ENCODE data around the gene PIF1.

PIF1 gene, protein sequence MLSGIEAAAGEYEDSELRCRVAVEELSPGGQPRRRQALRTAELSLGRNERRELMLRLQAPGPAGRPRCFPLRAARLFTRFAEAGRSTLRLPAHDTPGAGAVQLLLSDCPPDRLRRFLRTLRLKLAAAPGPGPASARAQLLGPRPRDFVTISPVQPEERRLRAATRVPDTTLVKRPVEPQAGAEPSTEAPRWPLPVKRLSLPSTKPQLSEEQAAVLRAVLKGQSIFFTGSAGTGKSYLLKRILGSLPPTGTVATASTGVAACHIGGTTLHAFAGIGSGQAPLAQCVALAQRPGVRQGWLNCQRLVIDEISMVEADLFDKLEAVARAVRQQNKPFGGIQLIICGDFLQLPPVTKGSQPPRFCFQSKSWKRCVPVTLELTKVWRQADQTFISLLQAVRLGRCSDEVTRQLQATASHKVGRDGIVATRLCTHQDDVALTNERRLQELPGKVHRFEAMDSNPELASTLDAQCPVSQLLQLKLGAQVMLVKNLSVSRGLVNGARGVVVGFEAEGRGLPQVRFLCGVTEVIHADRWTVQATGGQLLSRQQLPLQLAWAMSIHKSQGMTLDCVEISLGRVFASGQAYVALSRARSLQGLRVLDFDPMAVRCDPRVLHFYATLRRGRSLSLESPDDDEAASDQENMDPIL

DNA sequence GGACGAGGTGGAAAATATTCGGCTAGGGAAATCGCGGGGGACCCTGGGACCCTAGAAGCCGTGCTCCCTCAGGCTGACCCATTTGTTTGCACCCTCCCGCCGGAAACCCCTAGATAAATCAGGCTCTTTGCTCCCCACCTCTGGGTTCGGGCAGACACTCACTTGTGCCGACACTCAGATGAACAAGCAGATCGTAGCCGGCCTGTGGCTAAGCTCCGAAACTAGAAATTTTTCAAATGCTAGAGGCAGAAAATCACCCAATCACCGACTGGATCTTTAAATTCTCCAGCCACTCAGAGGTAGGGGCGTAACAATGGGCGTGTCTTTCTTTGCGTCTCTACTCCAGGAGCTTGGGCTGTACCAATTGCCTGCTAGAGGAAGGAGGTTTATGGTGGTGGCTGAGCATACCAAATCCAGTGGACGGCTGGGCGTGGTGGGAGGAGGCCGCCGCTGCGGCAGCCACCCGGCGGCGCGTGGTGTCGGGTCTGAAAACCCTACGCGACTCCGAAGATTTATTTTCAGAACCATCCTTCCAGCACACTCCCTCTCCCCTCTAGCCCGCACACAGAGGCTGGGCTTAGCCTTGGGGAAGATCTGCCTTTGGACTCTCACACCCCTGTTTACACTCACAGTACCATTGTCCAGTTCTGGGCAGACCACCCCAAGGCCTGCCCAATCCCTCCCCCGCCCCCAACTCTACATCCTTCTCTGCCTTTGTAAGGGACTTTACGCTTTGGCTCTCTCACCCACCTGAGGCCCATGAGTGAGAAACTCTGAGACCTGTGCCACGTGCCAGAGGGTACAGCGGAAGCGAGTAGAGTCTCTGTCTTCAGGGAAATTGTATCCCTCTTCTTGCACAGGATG lies at the start of gene PIF1:
Gene PIF1, minus strand, starts transcription at position 217 of the 864 bp plus-strand sequence. CDS start 1,312 bp downstream, outside the sequence.
- DNase-seq = peak; percentile 99

DNA sequence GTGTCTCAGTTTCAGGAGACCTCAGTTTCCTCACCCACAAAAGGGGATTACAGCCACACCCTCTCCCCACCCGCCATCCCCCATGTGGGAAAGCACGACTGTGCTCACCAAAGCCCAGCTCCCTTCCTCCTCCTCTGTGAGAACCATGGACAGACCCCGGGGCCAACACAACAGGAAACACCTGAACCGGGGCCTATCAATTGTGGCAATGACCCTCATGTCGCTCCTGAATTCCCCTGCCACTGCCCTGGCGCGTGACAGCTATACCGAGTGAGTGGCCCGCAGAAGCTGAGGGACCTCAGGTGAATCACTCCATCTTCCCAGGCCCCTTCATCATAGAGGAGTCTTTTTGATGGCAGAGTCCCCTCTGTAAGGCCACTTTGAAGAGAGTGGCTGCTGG lies 44.9 kb upstream of the PIF1 start:
- no peak for DNase-seq

DNA sequence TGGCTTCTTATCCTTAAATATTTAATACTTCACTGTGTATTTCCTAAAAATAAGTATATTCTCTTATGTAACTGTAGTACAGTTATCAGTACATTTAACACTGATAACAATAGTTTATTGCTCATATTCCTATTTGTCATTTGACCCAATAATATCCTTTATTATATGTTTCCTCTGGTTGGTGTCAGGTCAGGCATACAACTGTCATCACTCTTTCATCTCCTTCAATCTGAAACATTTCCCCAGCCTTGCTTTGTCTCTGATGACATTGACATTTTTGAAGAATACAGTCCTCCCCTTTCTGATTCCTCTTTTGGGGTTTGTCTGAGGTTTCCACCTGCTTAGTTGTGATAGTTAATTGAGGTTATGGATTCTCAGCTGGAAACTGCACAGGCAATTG lies 44.1 kb upstream of the PIF1 start:
- no peak for DNase-seq

DNA sequence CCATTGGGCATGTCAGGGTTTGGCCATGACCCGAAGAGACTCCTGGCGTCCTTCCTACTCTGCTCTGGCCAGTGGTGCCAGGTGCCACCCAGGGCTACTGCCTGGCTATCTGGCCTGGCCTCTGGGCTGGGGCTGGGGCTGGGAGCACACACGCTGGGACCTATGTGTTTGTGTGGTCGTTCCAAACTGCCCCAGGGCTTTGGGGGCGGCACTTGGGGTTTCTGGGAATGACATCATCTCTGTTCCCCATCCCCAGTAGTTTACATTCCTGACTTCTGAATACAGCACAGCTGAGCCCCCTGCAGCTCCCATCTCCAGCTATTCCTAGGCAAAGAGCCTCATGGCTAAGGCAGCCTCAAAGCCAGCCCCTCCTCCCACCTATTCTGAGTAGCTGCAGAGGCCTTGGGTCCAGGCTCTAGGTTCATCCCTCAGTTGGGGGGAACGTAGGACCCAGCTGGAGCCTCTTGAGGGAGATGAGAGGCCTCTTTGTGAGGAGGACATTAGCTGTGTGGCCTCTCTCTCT lies 40.6 kb upstream of the PIF1 start:
- DNase-seq = peak; percentile 44

DNA sequence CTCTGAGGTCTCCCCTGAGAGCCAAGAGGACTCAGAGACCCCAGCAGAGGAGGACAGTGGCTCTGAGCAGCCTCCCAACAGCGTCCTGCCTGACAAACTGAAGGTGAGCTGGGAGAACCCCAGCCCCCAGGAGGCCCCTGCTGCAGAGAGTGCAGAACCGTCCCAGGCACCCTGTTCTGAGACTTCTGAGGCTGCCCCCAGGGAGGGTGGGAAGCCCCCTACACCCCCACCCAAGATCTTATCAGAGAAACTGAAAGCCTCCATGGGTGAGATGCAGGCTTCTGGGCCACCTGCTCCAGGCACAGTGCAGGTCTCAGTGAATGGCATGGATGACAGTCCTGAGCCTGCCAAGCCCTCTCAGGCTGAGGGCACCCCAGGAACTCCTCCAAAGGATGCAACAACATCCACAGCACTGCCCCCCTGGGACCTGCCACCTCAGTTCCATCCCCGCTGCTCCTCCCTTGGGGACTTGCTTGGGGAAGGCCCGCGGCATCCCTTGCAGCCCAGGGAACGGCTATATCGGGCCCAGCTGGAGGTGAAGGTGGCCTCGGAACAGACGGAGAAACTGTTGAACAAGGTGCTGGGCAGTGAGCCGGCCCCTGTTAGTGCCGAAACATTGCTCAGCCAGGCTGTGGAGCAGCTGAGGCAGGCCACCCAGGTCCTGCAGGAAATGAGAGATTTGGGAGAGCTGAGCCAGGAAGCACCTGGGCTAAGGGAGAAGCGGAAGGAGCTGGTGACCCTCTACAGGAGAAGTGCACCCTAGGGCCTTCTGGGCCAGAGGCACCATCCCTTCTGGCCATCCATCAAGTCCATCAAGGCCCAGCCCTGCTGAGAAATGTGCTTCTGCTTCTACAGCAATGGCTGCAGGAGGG lies 39.9 kb upstream of the PIF1 start:
- DNase-seq = no peak

DNA sequence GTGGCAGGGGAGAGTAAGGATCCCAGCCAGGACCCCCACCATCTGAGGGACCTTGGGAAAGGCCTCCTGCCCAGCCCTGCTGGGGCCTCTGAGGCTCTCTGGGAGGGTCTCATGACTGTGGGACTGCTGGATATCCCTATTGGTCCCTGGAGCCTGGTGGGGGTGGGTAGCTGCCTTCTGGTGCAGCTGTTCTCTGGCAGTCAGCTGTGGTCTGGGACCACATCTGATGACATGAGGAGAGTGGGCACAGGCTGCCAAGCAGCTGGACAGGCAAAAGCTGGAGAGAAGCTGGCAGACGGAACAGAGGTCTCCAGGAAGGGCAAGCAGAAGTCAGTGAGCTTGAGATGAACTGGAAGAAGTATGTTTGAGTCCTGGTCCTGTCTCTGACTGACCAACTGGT lies 38.6 kb upstream of the PIF1 start:
- DNase-seq = no peak

DNA sequence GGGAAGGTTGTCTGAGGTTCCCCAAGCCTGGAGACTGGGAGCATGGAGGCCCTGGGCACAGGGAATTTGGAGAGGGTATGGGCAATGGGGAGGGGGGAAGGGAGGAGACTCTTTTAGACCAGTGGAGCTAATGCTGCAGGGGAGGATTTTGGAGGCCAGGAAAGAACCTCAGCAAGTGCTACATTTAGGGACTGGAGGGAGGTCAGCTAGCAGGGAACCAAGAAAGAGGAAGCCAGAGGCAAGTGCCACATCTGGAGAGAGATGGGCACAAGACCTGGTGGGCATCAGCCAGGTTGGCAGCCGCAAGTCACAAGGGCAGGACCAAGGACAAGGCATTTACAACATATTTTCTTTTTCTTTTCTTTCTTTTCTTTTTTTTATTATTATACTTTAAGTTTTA lies 37.0 kb upstream of the PIF1 start:
- no peak for DNase-seq

DNA sequence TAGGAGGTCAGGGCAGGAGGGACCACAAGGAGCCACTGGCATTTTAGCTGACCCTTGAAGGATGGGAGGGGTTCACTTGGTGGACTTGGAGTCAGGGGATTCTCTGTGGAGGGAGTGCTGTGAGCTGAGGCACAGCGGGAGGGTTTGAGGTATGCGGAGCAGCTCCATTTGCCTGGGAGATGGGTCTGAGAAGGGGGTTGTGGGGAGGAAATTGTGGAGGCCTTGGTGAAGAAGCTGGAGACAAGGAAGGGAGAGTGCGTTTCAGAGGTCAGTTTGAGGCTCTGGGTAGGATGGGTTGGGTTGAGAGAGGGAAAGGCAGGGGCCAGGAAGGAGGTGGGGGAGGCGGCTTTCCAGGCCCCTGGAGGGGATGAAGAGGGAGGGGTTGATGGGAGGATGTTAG lies 36.5 kb upstream of the PIF1 start:
- DNase-seq = no peak

DNA sequence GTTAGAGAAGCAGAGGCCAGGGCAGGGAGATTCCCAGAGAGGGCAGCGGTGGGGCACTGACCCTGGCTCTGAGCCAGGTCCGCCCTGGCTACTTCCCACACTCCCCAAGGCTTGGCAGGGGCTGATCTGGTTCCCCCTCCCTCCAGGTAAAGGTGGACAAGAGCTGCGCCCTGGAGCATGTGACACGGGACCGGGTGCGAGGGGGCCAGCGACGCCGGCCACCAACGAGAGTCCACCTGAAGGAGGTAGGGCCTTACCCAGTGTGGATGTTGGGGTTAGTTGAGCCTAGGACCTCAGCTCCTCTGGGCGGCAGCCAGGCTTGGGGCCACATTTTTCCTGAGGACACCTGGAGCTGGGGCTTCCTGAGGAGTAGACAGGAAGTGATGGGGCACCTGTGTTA lies 35.9 kb upstream of the PIF1 start:
- no peak for DNase-seq

DNA sequence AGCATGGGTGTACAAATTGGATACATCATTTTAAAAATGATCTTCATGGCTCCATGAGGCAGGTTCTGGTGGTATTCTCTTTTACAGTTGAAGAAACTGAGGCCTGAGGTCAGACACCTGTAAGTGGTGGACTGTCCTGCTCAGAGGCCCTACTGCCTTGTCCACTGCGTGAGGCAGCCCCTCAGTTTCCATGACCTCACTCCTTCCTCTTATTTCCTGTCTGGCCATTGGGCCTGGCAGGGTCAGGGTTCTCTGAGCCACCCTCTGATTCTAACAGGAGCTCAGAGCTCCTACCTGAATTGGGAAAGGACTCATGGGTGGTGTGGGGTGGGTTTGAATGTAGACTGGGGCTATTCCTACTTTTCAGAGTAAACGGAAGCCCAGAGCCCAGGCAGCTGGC lies 33.8 kb upstream of the PIF1 start:
- no peak for DNase-seq

DNA sequence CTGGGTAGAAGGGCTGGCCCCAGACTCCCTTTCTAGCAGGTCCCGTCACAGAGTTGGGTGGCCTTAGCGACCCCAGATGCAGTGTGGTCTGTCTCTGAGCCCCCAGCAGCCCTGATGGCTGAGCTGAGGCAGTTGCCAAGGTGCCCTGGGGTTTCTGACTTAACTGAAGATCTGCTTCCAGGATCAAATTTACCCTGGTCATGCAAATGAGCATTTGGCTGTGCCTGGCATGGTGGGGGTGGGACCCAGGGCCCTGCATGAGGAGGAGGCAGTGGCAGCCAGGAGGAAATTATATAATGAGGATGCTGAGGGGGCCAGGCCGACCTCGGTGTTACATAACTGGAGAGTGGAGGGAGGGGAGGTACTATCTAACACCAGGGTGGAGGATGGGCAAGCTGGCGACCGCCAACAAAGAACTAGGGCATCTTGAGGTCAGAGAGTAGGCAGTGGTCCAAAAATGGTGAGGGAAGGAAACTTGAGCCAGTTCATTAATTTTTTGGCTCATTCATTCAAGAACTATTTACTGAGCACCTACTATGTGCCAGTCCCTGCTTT lies 32.7 kb upstream of the PIF1 start:
- peak; percentile 73 for DNase-seq

DNA sequence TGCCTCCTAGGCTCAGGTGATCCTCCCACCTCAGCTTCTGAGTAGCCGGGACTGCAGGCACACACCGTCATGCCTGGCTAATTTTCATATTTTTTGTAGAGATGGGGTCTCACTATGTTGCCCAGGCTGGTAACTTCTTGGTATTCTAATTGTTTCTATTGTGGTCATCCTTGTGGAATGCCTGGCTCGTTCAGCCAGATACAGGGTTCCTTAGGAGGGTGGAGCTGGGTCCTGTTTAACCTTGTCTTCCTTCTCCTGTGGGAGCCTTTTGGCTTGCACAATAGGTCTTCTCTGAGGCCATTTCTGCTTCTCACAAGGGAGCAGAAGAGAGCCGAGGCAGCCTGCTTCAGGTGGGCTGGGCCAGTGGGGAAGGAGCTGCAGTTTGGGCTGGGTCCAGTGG lies 32.0 kb upstream of the PIF1 start:
- DNase-seq = peak; percentile 43

DNA sequence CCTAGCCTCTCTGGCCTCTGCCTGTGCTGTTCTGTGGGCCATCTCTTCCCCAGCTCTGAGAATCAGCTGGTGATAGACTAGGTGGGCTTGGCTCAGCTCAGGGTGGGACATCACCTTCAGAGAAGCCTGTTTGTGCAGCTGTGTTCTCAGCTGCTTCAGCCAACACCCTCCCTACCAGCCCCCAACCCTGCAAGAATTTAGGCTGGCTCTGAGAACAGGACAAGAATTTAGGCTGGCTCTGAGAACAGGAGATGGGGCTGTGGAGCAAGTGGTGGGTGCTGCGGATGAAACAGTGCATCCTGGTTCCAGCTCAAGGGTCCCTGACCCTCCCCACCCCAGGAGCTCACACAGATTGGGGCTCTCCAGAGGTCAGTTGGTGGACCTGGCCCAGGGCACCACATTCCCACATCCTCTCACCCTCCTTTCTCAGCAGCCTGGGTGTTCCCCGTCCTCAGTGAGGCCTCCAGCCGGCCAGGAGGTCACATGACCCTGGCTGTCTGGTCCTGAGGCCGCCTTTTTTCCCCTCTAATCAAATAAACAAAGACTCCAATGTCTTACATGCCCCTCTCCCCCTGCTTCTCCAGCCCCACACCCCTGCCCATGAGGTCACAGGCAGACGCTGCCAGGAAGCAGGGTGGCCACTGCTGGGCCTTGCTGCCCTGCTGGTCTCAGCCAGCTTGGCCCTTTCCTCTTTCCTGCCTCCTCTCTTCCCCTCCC lies 31.1 kb upstream of the PIF1 start:
- peak; percentile 88 for DNase-seq

DNA sequence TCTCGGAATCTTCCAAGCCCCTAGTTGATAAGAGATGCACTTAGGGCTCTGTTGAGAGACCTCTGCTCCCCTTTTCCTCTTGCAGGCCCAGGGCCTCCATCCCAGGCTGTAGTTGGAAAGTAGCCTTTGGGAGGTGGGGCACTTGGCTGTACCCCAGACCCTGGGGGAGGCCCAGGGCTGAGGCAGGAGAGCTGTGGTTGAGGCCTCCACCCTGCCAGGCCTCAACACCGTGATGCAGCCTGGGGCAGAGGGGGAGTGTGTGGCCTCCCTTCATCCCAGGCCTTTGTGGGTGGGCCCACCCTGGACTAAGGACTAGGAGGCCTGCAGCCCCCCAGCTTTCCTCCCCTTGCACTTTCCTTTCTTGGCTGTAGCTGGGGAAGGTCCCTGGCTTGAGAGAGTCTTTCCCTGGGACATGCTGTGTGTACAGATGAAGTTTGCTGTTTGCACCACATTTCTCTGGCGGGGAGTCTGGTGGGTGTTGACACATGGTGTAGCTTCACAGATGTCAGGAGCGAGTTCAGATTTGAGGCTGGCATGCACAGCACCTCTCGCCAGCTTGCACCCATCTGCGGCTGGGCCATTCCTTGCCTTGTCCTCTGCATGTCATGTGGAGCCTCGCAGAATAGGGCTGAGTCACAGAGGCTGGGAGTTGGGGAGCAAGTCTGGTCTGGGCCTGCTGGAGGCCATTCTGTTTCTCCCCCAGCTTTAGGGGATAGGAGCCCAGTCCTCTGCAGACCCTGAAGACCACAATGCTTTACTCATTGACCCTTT lies 29.9 kb upstream of the PIF1 start:
- no peak for DNase-seq

DNA sequence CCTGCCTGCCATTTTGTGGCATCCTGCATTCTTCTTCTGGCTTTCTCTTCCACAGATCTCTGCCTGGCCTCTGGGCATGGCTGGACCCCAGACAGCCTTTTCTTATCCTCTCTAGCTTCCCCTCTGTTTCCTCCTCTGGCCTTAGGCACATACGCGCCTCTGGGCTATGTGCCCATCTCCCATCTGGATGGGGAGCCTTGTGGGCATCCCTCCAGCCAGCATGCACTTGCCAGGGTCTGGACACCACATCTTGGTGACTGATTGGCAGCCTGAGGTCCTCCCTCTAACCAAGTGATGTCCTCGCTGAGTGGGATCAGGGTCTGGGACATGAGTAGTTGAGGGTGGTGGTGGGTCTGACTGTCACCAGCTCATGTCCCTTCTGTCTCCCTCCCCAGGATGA lies 29.1 kb upstream of the PIF1 start:
- DNase-seq = no peak

DNA sequence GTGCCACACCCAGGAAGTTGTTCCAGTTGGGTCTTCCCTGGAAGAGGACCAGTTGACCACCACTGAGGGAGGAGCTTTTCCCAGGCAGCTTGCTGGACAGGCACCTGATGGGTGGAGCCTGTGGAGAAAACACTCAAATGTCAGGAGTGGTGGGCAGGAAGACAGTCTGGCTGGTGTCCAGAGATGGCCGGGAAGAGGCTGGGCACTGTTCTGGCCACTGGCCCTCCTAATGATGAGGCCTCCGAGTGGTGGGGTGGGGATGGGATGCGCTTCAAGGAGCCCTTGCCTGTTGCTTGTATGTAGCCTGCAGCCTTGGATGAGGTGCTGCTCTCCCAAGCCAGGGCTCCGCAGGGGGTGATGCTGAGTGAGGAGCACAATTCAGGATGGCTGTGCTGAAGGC lies 28.6 kb upstream of the PIF1 start:
- no peak for DNase-seq

DNA sequence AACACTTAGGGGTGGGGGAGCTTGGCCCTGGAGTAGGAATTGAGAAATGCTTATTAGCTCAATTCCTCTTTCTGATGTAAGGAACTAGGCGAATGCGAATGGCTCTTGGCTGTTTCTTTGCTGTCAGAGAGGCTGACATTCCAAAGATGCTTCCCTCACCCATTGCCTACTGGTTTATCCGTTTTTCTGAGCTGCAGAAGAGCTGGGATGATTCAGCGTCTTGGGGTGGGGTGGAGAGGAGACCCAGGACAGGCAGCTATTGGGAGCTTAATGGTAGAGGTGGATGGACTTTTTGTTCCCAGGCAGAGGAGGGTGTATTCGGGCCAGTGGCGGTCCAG lies 26.0 kb upstream of the PIF1 start:
- no peak for DNase-seq

DNA sequence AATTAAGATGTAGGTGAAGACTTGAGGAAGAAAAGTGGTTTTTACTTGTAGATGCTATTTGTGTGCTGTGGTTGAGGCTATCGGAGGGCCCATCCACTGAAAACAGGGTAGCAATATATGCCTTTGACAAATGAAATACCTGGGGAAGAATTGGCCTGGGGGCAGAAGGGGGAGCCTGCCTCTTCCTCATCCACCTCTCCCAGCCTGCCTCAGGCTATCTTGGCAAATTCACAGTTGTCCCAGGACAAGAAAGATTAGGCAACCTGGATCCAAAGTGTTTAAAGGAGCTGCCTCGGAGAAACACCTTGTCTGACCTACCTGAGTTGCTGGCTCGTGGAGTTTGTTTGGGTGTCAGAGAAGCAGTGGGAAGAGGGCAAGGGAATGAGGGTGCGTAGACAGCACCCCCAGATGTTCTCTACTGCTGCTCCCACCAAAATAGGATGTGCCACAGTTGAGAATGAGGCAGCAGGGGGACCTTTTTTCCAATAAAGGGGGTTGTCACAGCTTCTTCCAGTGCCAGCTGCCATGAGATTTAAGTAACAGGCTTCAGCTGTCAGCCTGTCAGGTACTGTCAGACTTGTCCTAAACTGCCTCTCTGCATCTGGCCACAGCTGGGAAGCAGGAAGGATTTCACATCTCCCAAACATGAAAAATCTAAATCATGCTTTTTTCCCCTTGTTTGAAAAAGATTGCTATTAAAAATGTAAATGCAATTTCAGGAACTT lies 25.5 kb upstream of the PIF1 start:
- no peak for DNase-seq

DNA sequence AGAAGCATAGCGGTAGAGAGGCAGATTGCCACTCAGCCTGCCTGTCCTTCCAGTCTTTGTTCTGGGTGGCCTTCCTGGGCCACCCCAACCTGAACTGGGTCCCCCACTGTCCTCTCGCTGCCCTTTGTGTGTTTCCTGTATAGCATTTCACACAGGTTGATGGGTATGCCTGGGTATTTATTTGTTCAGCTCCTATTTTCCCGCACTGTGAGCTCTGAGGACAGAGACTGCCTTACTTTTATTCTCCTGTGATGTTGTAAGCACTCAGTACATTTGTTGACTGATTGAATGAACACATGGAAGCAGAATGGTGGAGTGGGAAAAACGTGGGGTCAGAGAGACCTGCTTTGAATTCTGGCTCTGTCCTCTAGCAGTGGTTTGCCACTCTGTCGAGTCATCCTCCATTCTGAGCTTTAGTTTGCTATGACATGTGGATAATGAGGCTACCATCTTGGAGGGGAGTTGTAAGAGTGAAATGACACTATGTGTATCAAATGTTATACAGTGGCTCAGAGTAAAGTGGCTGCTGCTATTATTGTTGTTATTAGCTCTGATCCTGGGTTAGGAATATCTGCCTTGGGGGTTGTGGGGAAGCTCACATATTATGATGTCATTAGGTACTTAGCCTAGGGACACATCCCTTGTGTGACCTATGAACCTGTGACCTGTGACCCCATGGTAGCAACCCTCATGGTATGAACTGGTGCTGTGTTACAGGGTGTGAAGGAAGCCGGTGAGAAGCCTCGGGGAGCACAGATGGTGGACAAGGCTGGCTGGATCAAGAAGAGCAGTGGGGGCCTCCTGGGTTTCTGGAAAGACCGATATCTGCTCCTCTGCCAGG lies 22.6 kb upstream of the PIF1 start:
- DNase-seq = no peak
